BE2C (cell line): ENCODE measurements around the gene FOXO3.

Source experiments
- DNase-seq: peaks from one replicate; pipeline ENCODE4 v3.0.0-alpha.2; 2020
- H3K27me3 ChIP-seq: fragments of 250-450 bp; sonication (Bioruptor Pico); 2 replicates; pipeline ENCODE4 v1.5.1; 2020; ENCODE audit warnings: mild to moderate bottlenecking
- H3K36me3 ChIP-seq: fragments of 250-450 bp; sonication (Bioruptor Pico); 2 replicates; pipeline ENCODE4 v1.5.1; 2020; ENCODE audit warnings: mild to moderate bottlenecking
- H3K4me1 ChIP-seq: fragments of 250-450 bp; sonication (Bioruptor Pico); 2 replicates; pipeline ENCODE4 v1.5.1; 2020
- H3K4me3 ChIP-seq: 2 replicates; pipeline ENCODE4 v1.5.1; 2011; ENCODE audit warnings: low read depth, low read length
- H3K9me3 ChIP-seq: fragments of 250-450 bp; sonication (Bioruptor Pico); 2 replicates; pipeline ENCODE4 v1.5.1; 2020
- CTCF ChIP-seq: IDR thresholded peaks from 2 replicates; pipeline ENCODE4 v1.5.1; 2012; ENCODE audit warnings: mild to moderate bottlenecking, low read depth, low read length

FOXO3 gene

GRCh38 chr6:108699290-108700041 is 138.7 kb downstream of the FOXO3 start:
- no peak for TF ChIP-seq CTCF
- peak; percentile 31 for DNase-seq
- Histone ChIP-seq H3K9me3 (no peaks in the 10 kb centered on the region), H3K36me3 (no peaks in the 10 kb centered on the region), H3K4me1 (no peaks in the 10 kb centered on the region), H3K27me3 (no peaks in the 10 kb centered on the region), H3K4me3 (no peak overlapping the region)

GRCh38 chr6:108702106-108702851 is 141.6 kb downstream of the FOXO3 start:
- Histone ChIP-seq H3K4me1 (no peaks in the 10 kb centered on the region), H3K4me3 (no peak overlapping the region), H3K36me3 (no peaks in the 10 kb centered on the region), H3K27me3 (no peaks in the 10 kb centered on the region), H3K9me3 (no peaks in the 10 kb centered on the region)
- no peak for TF ChIP-seq CTCF
- no peak for DNase-seq

GRCh38 chr6:108706649-108707048 is 145.9 kb downstream of the FOXO3 start:
- DNase-seq = no peak

GRCh38 chr6:108707328-108707976 is 146.7 kb downstream of the FOXO3 start:
- no peaks in the 10 kb centered on the region for H3K36me3 ChIP-seq
- no peak overlapping the region for H3K4me3 ChIP-seq
- H3K9me3 ChIP-seq = no peaks in the 10 kb centered on the region
- H3K27me3 ChIP-seq = no peaks in the 10 kb centered on the region
- no peaks in the 10 kb centered on the region for H3K4me1 ChIP-seq
- DNase-seq = no peak
- no peak for TF ChIP-seq CTCF

More at GRCh38 chr6:108706649-108707048, 145.9 kb downstream of the FOXO3 start:
- no peaks in the 10 kb centered on the region for H3K36me3 ChIP-seq
- H3K4me3 ChIP-seq = no peak overlapping the region
- TF ChIP-seq CTCF = no peak
- H3K9me3 ChIP-seq = no peaks in the 10 kb centered on the region
- H3K4me1 ChIP-seq = no peaks in the 10 kb centered on the region
- no peaks in the 10 kb centered on the region for H3K27me3 ChIP-seq

GRCh38 chr6:108710030-108710429 is 149.3 kb downstream of the FOXO3 start:
- H3K36me3 ChIP-seq = no peaks in the 10 kb centered on the region
- no peaks in the 10 kb centered on the region for H3K27me3 ChIP-seq
- TF ChIP-seq CTCF = no peak
- no peak overlapping the region for H3K4me3 ChIP-seq
- H3K4me1 ChIP-seq = no peaks in the 10 kb centered on the region
- H3K9me3 ChIP-seq = no peaks in the 10 kb centered on the region
- DNase-seq = no peak
